Tibial artery (tissue), 4 donors: Measurements from ENCODE around the gene SLC6A6.

Source experiments
- DNase-seq, 2 donors: peaks; one replicate each; pipeline ENCODE4 v3.0.0-alpha.2; 2019
- H3K27ac ChIP-seq, 2 donors: fragments of 200-600 bp; sonication (generic) in 1 of 2; 1 replicate in 1 of 2; 2 replicates in 1 of 2; pipeline ENCODE4 v1.5.1; 2018 to 2019; ENCODE audit warnings: mild to moderate bottlenecking in 1 of 2
- H3K27me3 ChIP-seq, 2 donors: fragments of 200-600 bp; sonication (generic) in 1 of 2; one replicate each; pipeline versions ENCODE4 v1.5.1 to v1.6.0; 2016 to 2019
- H3K36me3 ChIP-seq, 3 donors: fragments of 200-600 bp; sonication (generic) in 2 of 3; one replicate each; pipeline ENCODE4 v1.5.1; 2016 to 2019; ENCODE audit warnings: mild to moderate bottlenecking in 2 of 3
- H3K4me1 ChIP-seq, 4 donors: fragments of 200-600 bp; sonication (generic) in 2 of 4; 1 replicate in 3 of 4; 2 replicates in 1 of 4; pipeline ENCODE4 v1.5.1; 2016 to 2019
- H3K4me3 ChIP-seq, 2 donors: fragments of 200-600 bp; sonication (generic) in 1 of 2; 1 replicate in 1 of 2; 2 replicates in 1 of 2; pipeline ENCODE4 v1.5.1; 2018 to 2019; ENCODE audit warnings: mild to moderate bottlenecking in 2 of 2
- H3K9me3 ChIP-seq, 3 donors: fragments of 200-600 bp; sonication (generic) in 1 of 3; one replicate each; pipeline ENCODE4 v1.5.1; 2016 to 2019
- CTCF ChIP-seq, 2 experiments: fragments of 200-600 bp in 1 of 2; fragments of 450-650 bp in 1 of 2; IDR thresholded peaks; one replicate each; pipeline ENCODE4 v1.5.1; 2017 to 2019; ENCODE audit warnings: antibody characterized with exemption in 2 of 2, mild to moderate bottlenecking in 1 of 2, moderate library complexity in 1 of 2
- intact Hi-C: fragments of 100-400 bp; cut with DNase I; formaldehyde crosslinking; loops from one replicate; pipeline ENCODE4 v1.15.0; 2023; ENCODE audit warnings: low total_unique reads

The SLC6A6 gene

GRCh38 chr3:14476583-14477265 is 74.3 kb downstream of the SLC6A6 start:
- H3K36me3 ChIP-seq: peaks cover 0 to 94% (median 59%) of the 10 kb centered on the region in 3 donors
- TF ChIP-seq CTCF (IDR thresholded peaks at IDR 0.05): no peak
- peaks cover 0 to 11% (median 1%) of the 10 kb centered on the region in 4 donors for H3K4me1 ChIP-seq
- no peaks in the 10 kb centered on the region for H3K27me3 ChIP-seq
- H3K27ac ChIP-seq: no peak overlapping the region
- intact Hi-C loops: no loop called here
- no peaks in the 10 kb centered on the region for H3K9me3 ChIP-seq
- no peak overlapping the region for H3K4me3 ChIP-seq
- DNase-seq: no peak

- Histone ChIP-seq H3K27ac (no peak overlapping the region), H3K9me3 (no peaks in the 10 kb centered on the region), H3K36me3 (peaks cover 0 to 92% (median 59%) of the 10 kb centered on the region in 3 donors), H3K4me1 (peaks cover 0 to 17% (median 5%) of the 10 kb centered on the region in 4 donors), H3K27me3 (no peaks in the 10 kb centered on the region), H3K4me3 (no peak overlapping the region)
- DNase-seq: no peak
- TF ChIP-seq CTCF (IDR thresholded peaks at IDR 0.05): no peak
- intact Hi-C loops: no loop called here
Measured at GRCh38 chr3:14477311-14477935, 75.0 kb downstream of the SLC6A6 start.

- DNase-seq: no peak
- H3K36me3 ChIP-seq: peaks cover 0 to 89% (median 66%) of the 10 kb centered on the region in 3 donors
Measured at GRCh38 chr3:14478956-14479550, 76.6 kb downstream of the SLC6A6 start.

DNA sequence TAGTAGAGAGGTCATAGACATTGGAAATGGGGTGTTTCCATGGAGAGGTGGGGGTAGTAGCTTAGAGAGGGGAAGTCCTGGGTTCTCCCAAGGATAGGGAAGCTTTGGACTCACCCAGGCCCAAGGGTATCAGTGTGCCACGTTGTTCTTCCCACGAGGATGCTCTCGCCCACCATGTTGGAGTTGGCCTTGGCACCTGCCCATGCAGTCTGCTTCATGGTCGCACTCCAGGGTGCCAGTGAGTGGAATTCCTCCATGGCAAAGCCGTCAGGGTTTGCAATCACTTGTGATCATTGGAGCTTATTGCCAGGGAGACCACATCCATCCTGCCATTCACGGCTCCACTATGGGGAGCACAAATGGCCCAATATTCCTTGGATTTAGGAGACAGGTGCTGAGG is 77.2 kb downstream of the SLC6A6 start:
- no peak overlapping the region for H3K27ac ChIP-seq
- H3K4me1 ChIP-seq: peaks cover 0 to 10% (median 5%) of the 10 kb centered on the region in 4 donors
- no peak for DNase-seq
- H3K9me3 ChIP-seq: no peaks in the 10 kb centered on the region
- H3K4me3 ChIP-seq: no peak overlapping the region
- peaks cover 0 to 89% (median 68%) of the 10 kb centered on the region in 3 donors for H3K36me3 ChIP-seq
- TF ChIP-seq CTCF (IDR thresholded peaks at IDR 0.05): no peak
- intact Hi-C loops: no loop called here
- no peaks in the 10 kb centered on the region for H3K27me3 ChIP-seq

More at GRCh38 chr3:14478956-14479550, 76.6 kb downstream of the SLC6A6 start:
- no peaks in the 10 kb centered on the region for H3K27me3 ChIP-seq
- H3K9me3 ChIP-seq: no peaks in the 10 kb centered on the region
- intact Hi-C loops: no loop called here
- H3K4me3 ChIP-seq: no peak overlapping the region
- peaks cover 0 to 10% (median 5%) of the 10 kb centered on the region in 4 donors for H3K4me1 ChIP-seq
- H3K27ac ChIP-seq: no peak overlapping the region
- TF ChIP-seq CTCF (IDR thresholded peaks at IDR 0.05): no peak

GRCh38 chr3:14480207-14481017 is 78.0 kb downstream of the SLC6A6 start:
- Histone ChIP-seq H3K27me3 (no peaks in the 10 kb centered on the region), H3K36me3 (peaks cover 0 to 92% (median 71%) of the 10 kb centered on the region in 3 donors), H3K4me1 (peaks cover 0 to 10% (median 5%) of the 10 kb centered on the region in 4 donors), H3K27ac (no peak overlapping the region), H3K9me3 (no peaks in the 10 kb centered on the region), H3K4me3 (no peak overlapping the region)
- DNase-seq: no peak
- TF ChIP-seq CTCF (IDR thresholded peaks at IDR 0.05): no peak
- intact Hi-C loops: no loop called here
